GM04503 (cell line): Measurements from ENCODE around the gene HOXB9.

Experiments used
- DNase-seq: peaks from one replicate; pipeline ENCODE4 v3.0.0-alpha.2; 2012; ENCODE audit warnings: low read depth

Gene HOXB9

GRCh38 chr17:48626245-48627117 is at the start of gene HOXB9:
Gene HOXB9 (minus strand): TSS chr17:48626358. CDS start chr17:48626269, 89 bp downstream.
- no peak for DNase-seq

GRCh38 chr17:48672340-48672739 is 46.2 kb upstream of the HOXB9 start:
- no peak for DNase-seq

GRCh38 chr17:48671697-48672171 is 45.6 kb upstream of the HOXB9 start:
- DNase-seq: peak; percentile 37

GRCh38 chr17:48663134-48663924 is 37.2 kb upstream of the HOXB9 start:
- DNase-seq: no peak

GRCh38 chr17:48655913-48656312 is 29.8 kb upstream of the HOXB9 start:
- no peak for DNase-seq

- no peak for DNase-seq
Observed at GRCh38 chr17:48649741-48650140, 23.6 kb upstream of the HOXB9 start.

GRCh38 chr17:48647963-48648245 is 21.7 kb upstream of the HOXB9 start:
- no peak for DNase-seq

GRCh38 chr17:48647103-48647962 is 21.2 kb upstream of the HOXB9 start:
- no peak for DNase-seq

GRCh38 chr17:48646183-48647102 is 20.3 kb upstream of the HOXB9 start:
- no peak for DNase-seq

GRCh38 chr17:48645639-48646182 is 19.6 kb upstream of the HOXB9 start:
- DNase-seq: no peak

GRCh38 chr17:48644910-48645557 is 18.9 kb upstream of the HOXB9 start:
- DNase-seq: no peak

GRCh38 chr17:48644159-48644558 is 18.0 kb upstream of the HOXB9 start:
- DNase-seq: no peak

- DNase-seq: no peak
Observed at GRCh38 chr17:48643697-48644012, 17.5 kb upstream of the HOXB9 start.

GRCh38 chr17:48642843-48643696 is 16.9 kb upstream of the HOXB9 start:
- no peak for DNase-seq

- no peak for DNase-seq
Observed at GRCh38 chr17:48642059-48642842, 16.1 kb upstream of the HOXB9 start.

GRCh38 chr17:48641541-48642058 is 15.4 kb upstream of the HOXB9 start:
- DNase-seq: no peak

- no peak for DNase-seq
Observed at GRCh38 chr17:48640858-48641180, 14.7 kb upstream of the HOXB9 start.

GRCh38 chr17:48639982-48640857 is 14.1 kb upstream of the HOXB9 start:
- DNase-seq: no peak
